H9 (cell line): ENCODE results near the gene OVAAL. TPM values are rescaled to one million over a fixed set of nuclear protein-coding genes. Genes with fewer than 3 reads are reported as not detected.

Experiments used
- DNase-seq: peaks from one replicate; pipeline ENCODE4 v3.0.0-alpha.2; 2017
- H2AFZ ChIP-seq: one replicate; pipeline ENCODE4 v1.6.1; 2013; ENCODE audit warnings: mild to moderate bottlenecking, low read length, control low read depth, moderate library complexity
- H2AK5ac ChIP-seq: 2 replicates; pipeline ENCODE4 v1.6.1; 2013; ENCODE audit warnings: low read length, control low read depth, mixed read lengths; ENCODE audit not compliant: insufficient read length
- H2BK120ac ChIP-seq: one replicate; pipeline ENCODE4 v1.6.1; 2013; ENCODE audit warnings: low read depth, mild to moderate bottlenecking, low read length, control low read depth, inconsistent platforms; ENCODE audit not compliant: poor library complexity, severe bottlenecking
- H2BK12ac ChIP-seq: 2 replicates; pipeline ENCODE4 v1.6.1; 2013; ENCODE audit warnings: low read length, control low read depth, mixed read lengths, low read depth; ENCODE audit not compliant: insufficient read length
- H2BK15ac ChIP-seq: 2 replicates; pipeline ENCODE4 v1.6.1; 2013; ENCODE audit warnings: low read depth, low read length, control low read depth
- H2BK20ac ChIP-seq: one replicate; pipeline ENCODE4 v1.6.1; 2013; ENCODE audit warnings: low read depth, mild to moderate bottlenecking, low read length, control low read depth, inconsistent platforms; ENCODE audit not compliant: poor library complexity, severe bottlenecking
- H2BK5ac ChIP-seq: 2 replicates; pipeline ENCODE4 v1.6.1; 2013; ENCODE audit warnings: low read length, control low read depth, mixed read lengths; ENCODE audit not compliant: insufficient read length
- H3K14ac ChIP-seq: 2 replicates; pipeline ENCODE4 v1.6.1; 2013; ENCODE audit warnings: low read length, control low read depth; ENCODE audit not compliant: insufficient read depth
- H3K18ac ChIP-seq: 2 replicates; pipeline ENCODE4 v1.6.1; 2013; ENCODE audit warnings: low read depth, mild to moderate bottlenecking, mixed read lengths, low read length, control low read depth; ENCODE audit not compliant: insufficient read length
- H3K23ac ChIP-seq: 2 replicates; pipeline ENCODE4 v1.6.1; 2013; ENCODE audit warnings: low read length, control low read depth, mixed read lengths, low read depth; ENCODE audit not compliant: insufficient read length
- H3K23me2 ChIP-seq: 2 replicates; pipeline ENCODE4 v1.6.1; 2013; ENCODE audit warnings: low read depth, mild to moderate bottlenecking, mixed read lengths, low read length, control low read depth; ENCODE audit not compliant: insufficient read length, poor library complexity, severe bottlenecking
- H3K27ac ChIP-seq: 2 replicates; pipeline ENCODE4 v1.5.1; 2013; ENCODE audit warnings: low read length, control low read depth, mixed read lengths, low read depth; ENCODE audit not compliant: insufficient read length
- H3K27me3 ChIP-seq: 2 replicates; pipeline ENCODE4 v1.6.1; 2013; ENCODE audit warnings: low read length, control low read depth, inconsistent platforms; ENCODE audit not compliant: insufficient read depth
- H3K4ac ChIP-seq: 2 replicates; pipeline ENCODE4 v1.6.1; 2013; ENCODE audit warnings: low read depth, mild to moderate bottlenecking, control low read depth, inconsistent platforms, low read length, moderate library complexity
- H3K4me1 ChIP-seq: 2 replicates; pipeline ENCODE4 v1.6.1; 2013; ENCODE audit warnings: low read length, control low read depth, inconsistent platforms; ENCODE audit not compliant: insufficient read depth
- H3K4me2 ChIP-seq: 2 replicates; pipeline ENCODE4 v1.6.1; 2013; ENCODE audit warnings: low read length, control low read depth, mixed read lengths; ENCODE audit not compliant: insufficient read length, insufficient read depth
- H3K56ac ChIP-seq: 2 replicates; pipeline ENCODE4 v1.6.1; 2013; ENCODE audit warnings: low read depth, mild to moderate bottlenecking, mixed read lengths, low read length, control low read depth; ENCODE audit not compliant: insufficient read length
- H3K79me1 ChIP-seq: 2 replicates; pipeline ENCODE4 v1.6.1; 2013; ENCODE audit warnings: low read depth, mild to moderate bottlenecking, moderate library complexity, low read length, control low read depth, inconsistent platforms; ENCODE audit not compliant: insufficient read depth, poor library complexity, severe bottlenecking
- H3K79me2 ChIP-seq: 2 replicates; pipeline ENCODE4 v1.6.1; 2013; ENCODE audit warnings: low read length, control low read depth, inconsistent platforms; ENCODE audit not compliant: insufficient read depth
- H3K9ac ChIP-seq: 2 replicates; pipeline ENCODE4 v1.6.1; 2013; ENCODE audit warnings: low read length, control low read depth, mixed read lengths; ENCODE audit not compliant: insufficient read length; ENCODE audit errors: extremely low read depth
- H3K9me3 ChIP-seq: one replicate; pipeline ENCODE4 v1.6.1; 2013; ENCODE audit warnings: low read depth, low read length, inconsistent platforms; ENCODE audit not compliant: control insufficient read depth
- H3T11ph ChIP-seq: one replicate; pipeline ENCODE4 v1.6.1; 2013; ENCODE audit warnings: mild to moderate bottlenecking, low read length, control low read depth, inconsistent platforms
- H4K20me1 ChIP-seq: one replicate; pipeline ENCODE4 v1.6.1; 2013; ENCODE audit not compliant: control insufficient read depth, insufficient read length, insufficient read depth
- H4K5ac ChIP-seq: 2 replicates; pipeline ENCODE4 v1.6.1; 2013; ENCODE audit warnings: low read depth, mild to moderate bottlenecking, mixed read lengths, low read length, control low read depth; ENCODE audit not compliant: insufficient read length
- H4K8ac ChIP-seq: replicated peaks from 2 replicates; pipeline ENCODE4 v1.6.1; 2013; ENCODE audit warnings: low read length, control low read depth, mixed read lengths, low read depth; ENCODE audit not compliant: insufficient read length
- H4K91ac ChIP-seq: 2 replicates; pipeline ENCODE4 v1.6.1; 2013; ENCODE audit warnings: low read depth, mild to moderate bottlenecking, moderate library complexity, mixed read lengths, low read length, control low read depth; ENCODE audit not compliant: insufficient read length
- H3K27ac Mint-ChIP-seq, 3 experiments: 2 replicates in 2 of 3; 3 replicates in 1 of 3; pipeline ENCODE4 v1.8.0; 2020 to 2021; ENCODE audit warnings: mixed read lengths in 3 of 3, mild to moderate bottlenecking in 1 of 3, moderate library complexity in 1 of 3
- H3K27me3 Mint-ChIP-seq: 2 replicates; pipeline ENCODE4 v1.8.0; 2021; ENCODE audit warnings: low read depth, mild to moderate bottlenecking, moderate library complexity, mixed read lengths
- H3K36me3 Mint-ChIP-seq, 3 experiments: 2 replicates in 2 of 3; 3 replicates in 1 of 3; pipeline ENCODE4 v1.8.0; 2020 to 2021; ENCODE audit warnings: low read depth in 3 of 3, mixed read lengths in 3 of 3; ENCODE audit not compliant: insufficient read depth in 1 of 3
- H3K4me1 Mint-ChIP-seq, 2 experiments: 2 replicates each; pipeline ENCODE4 v1.8.0; 2020; ENCODE audit warnings: mixed read lengths in 2 of 2
- H3K4me3 Mint-ChIP-seq, 2 experiments: 2 replicates in 1 of 2; 3 replicates in 1 of 2; pipeline ENCODE4 v1.8.0; 2020 to 2021; ENCODE audit warnings: mild to moderate bottlenecking in 2 of 2, mixed read lengths in 2 of 2, moderate library complexity in 1 of 2
- H3K9me3 Mint-ChIP-seq, 2 experiments: 2 replicates in 1 of 2; 3 replicates in 1 of 2; pipeline ENCODE4 v1.8.0; 2020; ENCODE audit warnings: mild to moderate bottlenecking in 2 of 2, mixed read lengths in 2 of 2, moderate library complexity in 1 of 2
- WGBS: extraction: QIAGEN DNeasy Blood & Tissue Kit; methylation state at CpG from one replicate; pipeline ENCODE4 v1.1.7; 2013; ENCODE audit warnings: missing lambda C conversion rate, low lambda C conversion rate, mixed read lengths; ENCODE audit not compliant: insufficient read length; ENCODE audit errors: extremely low coverage; 5-methylcytosine and 5-hydroxymethylcytosine counted together
- total RNA-seq: library from RNA; stranded (reverse); gene quantifications from 2 replicates; pipeline ENCODE4 v1.2.1, GENCODE V29; 2021
- TF ChIP-seq, protein P1 (sequence below): fragments of 200-600 bp; sonication (generic); conservative IDR thresholded peaks from 3 replicates; pipeline ENCODE4 v1.8.0; 2021; ENCODE audit warnings: antibody characterized with exemption, mild to moderate bottlenecking

The OVAAL gene
- total RNA-seq, 1 experiment from 2014 or later: not detected

DNA sequence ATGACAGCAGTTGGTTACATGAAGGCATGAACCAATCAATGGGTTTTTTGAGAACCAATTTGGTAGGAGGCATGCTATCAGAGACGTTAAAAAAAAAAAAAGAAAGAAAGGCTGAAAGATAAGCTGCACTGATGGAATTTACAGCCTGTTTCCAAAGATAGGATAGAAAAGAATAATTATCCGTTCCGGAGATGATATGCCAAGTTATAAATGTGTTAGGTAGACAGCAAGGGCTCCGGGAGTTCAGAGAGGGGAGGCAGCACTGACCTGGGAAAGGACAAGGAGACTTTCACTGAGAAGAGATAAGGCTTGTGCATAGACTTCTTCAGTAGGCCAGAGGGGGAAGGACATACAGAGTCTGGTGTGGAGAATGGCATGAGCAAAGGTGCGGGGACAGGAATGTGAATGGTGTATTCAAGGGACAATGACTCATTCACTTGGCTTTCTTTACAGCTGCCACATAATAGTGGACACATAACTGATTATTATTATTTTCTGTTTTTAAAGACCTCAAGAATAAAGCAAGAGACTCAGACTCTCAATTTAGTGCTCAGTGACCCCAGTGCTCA, 31.6 kb upstream of the OVAAL start:
- H3K4me3 Mint-ChIP-seq: no peak overlapping the region
- H4K20me1 ChIP-seq: no peaks in the 10 kb centered on the region
- no peak overlapping the region for H4K5ac ChIP-seq
- no peak overlapping the region for H4K8ac ChIP-seq
- no peaks in the 10 kb centered on the region for H3K9me3 Mint-ChIP-seq
- no peak overlapping the region for H2AFZ ChIP-seq
- H2BK15ac ChIP-seq: no peak overlapping the region
- H3K14ac ChIP-seq: no peak overlapping the region
- no peak overlapping the region for H3K23ac ChIP-seq
- H2AK5ac ChIP-seq: no peak overlapping the region
- H3K79me1 ChIP-seq: no peaks in the 10 kb centered on the region
- H3K18ac ChIP-seq: no peak overlapping the region
- H3K4me2 ChIP-seq: no peak overlapping the region
- H3K36me3 Mint-ChIP-seq: no peaks in the 10 kb centered on the region
- no peak overlapping the region for H2BK20ac ChIP-seq
- no peak overlapping the region for H3T11ph ChIP-seq
- H3K23me2 ChIP-seq: no peaks in the 10 kb centered on the region
- no peaks in the 10 kb centered on the region for H3K9me3 ChIP-seq
- no CpG with 5 or more reads among the region's 5 CpGs for WGBS
- no peak for DNase-seq
- no peak overlapping the region for H3K27ac Mint-ChIP-seq
- H2BK12ac ChIP-seq: no peak overlapping the region
- TF ChIP-seq, protein P1, sequence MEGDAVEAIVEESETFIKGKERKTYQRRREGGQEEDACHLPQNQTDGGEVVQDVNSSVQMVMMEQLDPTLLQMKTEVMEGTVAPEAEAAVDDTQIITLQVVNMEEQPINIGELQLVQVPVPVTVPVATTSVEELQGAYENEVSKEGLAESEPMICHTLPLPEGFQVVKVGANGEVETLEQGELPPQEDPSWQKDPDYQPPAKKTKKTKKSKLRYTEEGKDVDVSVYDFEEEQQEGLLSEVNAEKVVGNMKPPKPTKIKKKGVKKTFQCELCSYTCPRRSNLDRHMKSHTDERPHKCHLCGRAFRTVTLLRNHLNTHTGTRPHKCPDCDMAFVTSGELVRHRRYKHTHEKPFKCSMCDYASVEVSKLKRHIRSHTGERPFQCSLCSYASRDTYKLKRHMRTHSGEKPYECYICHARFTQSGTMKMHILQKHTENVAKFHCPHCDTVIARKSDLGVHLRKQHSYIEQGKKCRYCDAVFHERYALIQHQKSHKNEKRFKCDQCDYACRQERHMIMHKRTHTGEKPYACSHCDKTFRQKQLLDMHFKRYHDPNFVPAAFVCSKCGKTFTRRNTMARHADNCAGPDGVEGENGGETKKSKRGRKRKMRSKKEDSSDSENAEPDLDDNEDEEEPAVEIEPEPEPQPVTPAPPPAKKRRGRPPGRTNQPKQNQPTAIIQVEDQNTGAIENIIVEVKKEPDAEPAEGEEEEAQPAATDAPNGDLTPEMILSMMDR: no peak
- no peak overlapping the region for H3K9ac ChIP-seq
- H2BK5ac ChIP-seq: no peak overlapping the region
- H3K4ac ChIP-seq: no peak overlapping the region
- no peaks in the 10 kb centered on the region for H3K27me3 ChIP-seq
- no peak overlapping the region for H2BK120ac ChIP-seq
- H3K27me3 Mint-ChIP-seq: no peaks in the 10 kb centered on the region
- H4K91ac ChIP-seq: no peak overlapping the region
- peaks cover 14 to 27% of the 10 kb centered on the region in 2 experiments for H3K4me1 Mint-ChIP-seq
- H3K27ac ChIP-seq: no peak overlapping the region
- no peaks in the 10 kb centered on the region; the same call in 1 of the 2 replicates for H3K4me1 ChIP-seq
- no peak overlapping the region for H3K56ac ChIP-seq
- no peaks in the 10 kb centered on the region for H3K79me2 ChIP-seq
